Measurements from ENCODE around the gene KRTAP5-10.
"Not testable (repeated sequence)": the region's sequence is repeated elsewhere in the genome, so short reads cannot be mapped to it uniquely, and the experiment has no call there.

KRTAP5-10 gene

GRCh38 chr11:71603221-71603620 is 37.9 kb downstream of the KRTAP5-10 start:
- not testable (repeated sequence) for H3K9me3 Mint-ChIP-seq; H3K27ac Mint-ChIP-seq; DNase-seq (ENCODE audit: low spot score in 2 of 2); H3K4me3 Mint-ChIP-seq; ATAC-seq (ENCODE audit: low read depth); H3K4me1 Mint-ChIP-seq; H3K36me3 Mint-ChIP-seq
- H3K27me3 Mint-ChIP-seq: peaks cover 10% of the 10 kb centered on the region

- H3K4me1 Mint-ChIP-seq; H3K9me3 Mint-ChIP-seq; DNase-seq (ENCODE audit: low spot score in 2 of 2); H3K4me3 Mint-ChIP-seq; ATAC-seq (ENCODE audit: low read depth); H3K36me3 Mint-ChIP-seq; H3K27ac Mint-ChIP-seq: not testable (repeated sequence)
- H3K27me3 Mint-ChIP-seq: peaks cover 19% of the 10 kb centered on the region
These were observed 39.6 kb downstream of the KRTAP5-10 start for GRCh38 chr11:71604798-71605488.

- H3K9me3 Mint-ChIP-seq; H3K36me3 Mint-ChIP-seq; H3K27ac Mint-ChIP-seq; H3K4me1 Mint-ChIP-seq; DNase-seq (ENCODE audit: low spot score in 2 of 2); ATAC-seq (ENCODE audit: low read depth): not testable (repeated sequence)
- H3K4me3 Mint-ChIP-seq: peak overlapping the region; percentile 56
- H3K27me3 Mint-ChIP-seq: peaks cover 20% of the 10 kb centered on the region
These were observed 41.6 kb downstream of the KRTAP5-10 start for GRCh38 chr11:71606853-71607519.

GRCh38 chr11:71607520-71608216 is 42.3 kb downstream of the KRTAP5-10 start:
- H3K4me3 Mint-ChIP-seq: peak overlapping the region; percentile 56

GRCh38 chr11:71608272-71608671 is 42.9 kb downstream of the KRTAP5-10 start:
- peaks cover 20% of the 10 kb centered on the region for H3K27me3 Mint-ChIP-seq
- H3K4me3 Mint-ChIP-seq; DNase-seq (ENCODE audit: low spot score in 2 of 2); H3K27ac Mint-ChIP-seq; H3K36me3 Mint-ChIP-seq; ATAC-seq (ENCODE audit: low read depth); H3K9me3 Mint-ChIP-seq; H3K4me1 Mint-ChIP-seq: not testable (repeated sequence)

More at GRCh38 chr11:71607520-71608216, 42.3 kb downstream of the KRTAP5-10 start:
- ATAC-seq (ENCODE audit: low read depth); DNase-seq (ENCODE audit: low spot score in 2 of 2); H3K36me3 Mint-ChIP-seq; H3K4me1 Mint-ChIP-seq; H3K9me3 Mint-ChIP-seq; H3K27ac Mint-ChIP-seq: not testable (repeated sequence)
- H3K27me3 Mint-ChIP-seq: peaks cover 20% of the 10 kb centered on the region

GRCh38 chr11:71611218-71611910 is 46.0 kb downstream of the KRTAP5-10 start:
- not testable (repeated sequence) for H3K9me3 Mint-ChIP-seq; H3K4me1 Mint-ChIP-seq; H3K27ac Mint-ChIP-seq; H3K4me3 Mint-ChIP-seq; H3K36me3 Mint-ChIP-seq; ATAC-seq (ENCODE audit: low read depth); DNase-seq (ENCODE audit: low spot score in 2 of 2)
- peaks cover 20% of the 10 kb centered on the region for H3K27me3 Mint-ChIP-seq

GRCh38 chr11:71613931-71614330 is 48.6 kb downstream of the KRTAP5-10 start:
- H3K27ac Mint-ChIP-seq; DNase-seq (ENCODE audit: low spot score in 2 of 2); H3K4me3 Mint-ChIP-seq; H3K36me3 Mint-ChIP-seq; H3K4me1 Mint-ChIP-seq; H3K9me3 Mint-ChIP-seq; ATAC-seq (ENCODE audit: low read depth): not testable (repeated sequence)
- H3K27me3 Mint-ChIP-seq: peaks cover 13% of the 10 kb centered on the region

GRCh38 chr11:71614366-71614917 is 49.1 kb downstream of the KRTAP5-10 start:
- not testable (repeated sequence) for H3K27me3 Mint-ChIP-seq; H3K9me3 Mint-ChIP-seq; ATAC-seq (ENCODE audit: low read depth); H3K27ac Mint-ChIP-seq; H3K4me1 Mint-ChIP-seq; DNase-seq (ENCODE audit: low spot score in 2 of 2); H3K36me3 Mint-ChIP-seq; H3K4me3 Mint-ChIP-seq

- not testable (repeated sequence) for H3K9me3 Mint-ChIP-seq; H3K4me3 Mint-ChIP-seq; ATAC-seq (ENCODE audit: low read depth); H3K27ac Mint-ChIP-seq; H3K4me1 Mint-ChIP-seq; H3K36me3 Mint-ChIP-seq; DNase-seq (ENCODE audit: low spot score in 2 of 2); H3K27me3 Mint-ChIP-seq
These were observed 49.6 kb downstream of the KRTAP5-10 start for GRCh38 chr11:71615003-71615402.
